Endothelial cell of umbilical vein (primary cell): ENCODE measurements around the gene SARS2. TPM values are rescaled to one million over a fixed set of nuclear protein-coding genes. Genes with fewer than 3 reads are reported as not detected.
A peak's percentile ranks its signal among the peaks of the same experiment; 100 is the strongest.

Experiments used
- BruUV-seq: library from RNA; stranded (reverse); fragments of 400-500 nt; replicated peaks from 2 replicates; lab custom pipeline; 2021; lab: Mats Ljungman, UMichigan
- CTCF ChIA-PET: fragments of 300-600, 350-600 bp; sonication (Branson Sonifier 250); formaldehyde crosslinking; loops from one replicate; lab custom pipeline; 2021; ENCODE audit warnings: antibody characterized with exemption, inconsistent platforms; lab: Charles Lee
- POLR2A ChIA-PET: fragments of 300-600, 350-600 bp; sonication (Branson Sonifier 250); formaldehyde crosslinking; loops from one replicate; lab custom pipeline; 2021; ENCODE audit warnings: antibody characterized with exemption, inconsistent platforms; lab: Charles Lee
- DNase-seq: peaks from one replicate; pipeline ENCODE4 v3.0.0-alpha.2; 2011; ENCODE audit warnings: low read depth, low spot score
- FAIRE-seq: peaks from 2 replicates; lab custom pipeline; 2011; peaks lifted over from hg19 to GRCh38; lab: Jason Lieb, UNC
- H2AFZ ChIP-seq: 2 replicates; pipeline ENCODE4 v1.6.0; 2012; ENCODE audit warnings: low read depth, low read length, control low read depth, inconsistent platforms
- H3K27ac ChIP-seq: 2 replicates; pipeline ENCODE4 v1.5.1; 2011; ENCODE audit warnings: low read depth, mild to moderate bottlenecking, control low read depth, low read length, moderate library complexity; ENCODE audit not compliant: insufficient read depth
- H3K27me3 ChIP-seq, 2 experiments: 2 replicates each; pipeline versions ENCODE4 v1.6.0 to v1.6.1; 2011; ENCODE audit warnings: low read length in 2 of 2, mixed read lengths in 1 of 2; ENCODE audit not compliant: control insufficient read depth in 2 of 2, insufficient read depth in 2 of 2
- H3K36me3 ChIP-seq, 2 experiments: 2 replicates in 1 of 2; 3 replicates in 1 of 2; pipeline ENCODE4 v1.5.1; 2011; ENCODE audit warnings: low read length in 2 of 2, mild to moderate bottlenecking in 1 of 2, moderate library complexity in 1 of 2; ENCODE audit not compliant: control insufficient read depth in 2 of 2, insufficient read depth in 2 of 2; ENCODE audit errors: extremely low read depth in 1 of 2
- H3K4me1 ChIP-seq: 3 replicates; pipeline ENCODE4 v1.5.1; 2011; ENCODE audit warnings: mild to moderate bottlenecking, low read length; ENCODE audit not compliant: control insufficient read depth, insufficient read depth; ENCODE audit errors: extremely low read depth
- H3K4me2 ChIP-seq: 2 replicates; pipeline ENCODE4 v1.6.1; 2011; ENCODE audit warnings: low read length, control low read depth, mixed read lengths; ENCODE audit not compliant: insufficient read depth
- H3K4me3 ChIP-seq, 3 experiments: fragments of 200-600 bp in 1 of 3; sonication (generic), shearing (Covaris generic) in 1 of 3; replicated peaks in 1 of 3; 2 replicates each; pipeline ENCODE4 v1.5.1; 2011 to 2016; ENCODE audit warnings: control low read depth in 3 of 3, low read length in 3 of 3, mild to moderate bottlenecking in 2 of 3, inconsistent platforms in 1 of 3, low read depth in 1 of 3, moderate library complexity in 1 of 3; ENCODE audit not compliant: insufficient read depth in 1 of 3
- H3K79me2 ChIP-seq: 2 replicates; pipeline ENCODE4 v1.6.0; 2012; ENCODE audit warnings: low read length, inconsistent platforms; ENCODE audit not compliant: control insufficient read depth, insufficient read depth
- H3K9ac ChIP-seq: replicated peaks from 2 replicates; pipeline ENCODE3; 2011; ENCODE audit warnings: low read length, control low read depth; ENCODE audit not compliant: insufficient read depth; ENCODE audit errors: extremely low read depth
- H3K9me1 ChIP-seq: replicated peaks from 3 replicates; pipeline ENCODE4 v1.6.0; 2011; ENCODE audit warnings: mild to moderate bottlenecking, low read length; ENCODE audit not compliant: control insufficient read depth, insufficient read depth; ENCODE audit errors: extremely low read depth
- H3K9me3 ChIP-seq: replicated peaks from 2 replicates; pipeline ENCODE4 v1.5.1; 2012; ENCODE audit warnings: low read length, inconsistent platforms; ENCODE audit not compliant: control insufficient read depth, insufficient read depth
- H4K20me1 ChIP-seq: replicated peaks from 2 replicates; pipeline ENCODE3; 2011; ENCODE audit warnings: mild to moderate bottlenecking, low read length; ENCODE audit not compliant: control insufficient read depth, insufficient read depth; ENCODE audit errors: extremely low read depth
- EZH2 ChIP-seq: IDR thresholded peaks from 2 replicates; pipeline ENCODE4 v1.6.1; 2012; ENCODE audit warnings: borderline replicate concordance, low read depth, mild to moderate bottlenecking, moderate library complexity, low read length, inconsistent platforms; ENCODE audit not compliant: severe bottlenecking
- FOS ChIP-seq: IDR thresholded peaks from 2 replicates; pipeline ENCODE4 v1.6.1; 2011; ENCODE audit warnings: mild to moderate bottlenecking, low read length, moderate library complexity, borderline replicate concordance; ENCODE audit not compliant: insufficient read depth
- GATA2 ChIP-seq: IDR thresholded peaks from 2 replicates; pipeline ENCODE4 v1.7.0; 2011; ENCODE audit warnings: low read depth, mild to moderate bottlenecking, moderate library complexity, mixed read lengths, low read length; ENCODE audit not compliant: insufficient read length, insufficient read depth
- JUN ChIP-seq: IDR thresholded peaks from 2 replicates; pipeline ENCODE4 v1.6.1; 2011; ENCODE audit warnings: borderline replicate concordance, low read depth; ENCODE audit not compliant: insufficient read length, insufficient read depth
- MYC ChIP-seq: IDR thresholded peaks from one replicate; pipeline ENCODE4 v1.6.1; 2011; ENCODE audit warnings: mild to moderate bottlenecking, low read depth, low read length
- POLR2A ChIP-seq: IDR thresholded peaks from 2 replicates; pipeline ENCODE4 v1.6.1; 2012; ENCODE audit warnings: low read depth, mild to moderate bottlenecking, control low read depth, low read length
- POLR2AphosphoS5 ChIP-seq: IDR thresholded peaks from 2 replicates; pipeline ENCODE4 v1.6.1; 2012; ENCODE audit warnings: low read depth, mild to moderate bottlenecking, control low read depth, low read length, moderate library complexity; ENCODE audit not compliant: insufficient read depth
- dilution Hi-C: fragments of 300-500 bp; cut with MboI; formaldehyde crosslinking; loops from one replicate; pipeline ENCODE4 v1.15.0; 2019; ENCODE audit warnings: low sequenced_read_pairs; ENCODE audit not compliant: extremely low pct_ligation_motif_present
- intact Hi-C: fragments of 100-400 bp; cut with micrococcal nuclease; formaldehyde crosslinking; loops from one replicate; pipeline ENCODE4 v1.10.0; 2022
- polyA plus RNA-seq, 4 experiments: library from polyadenylated mRNA; depleted of rRNA in 3 of 4; stranded (reverse) in 3 of 4; unstranded in 1 of 4; fragments of >200 nt; gene quantifications; 2 replicates each; pipeline versions ENCODE4 v1.2.1 to v1.2.3, GENCODE V29; 2011 to 2012; ENCODE audit warnings: missing spikeins in 1 of 4
- total RNA-seq: library from RNA; stranded (reverse); gene quantifications from 2 replicates; pipeline ENCODE4 v1.2.3, GENCODE V29; 2021
- TF ChIP-seq, protein P1 (sequence below), 2 donors: IDR thresholded peaks; 1 replicate in 1 of 2; 2 replicates in 1 of 2; pipeline ENCODE4 v1.5.1; 2011; ENCODE audit warnings: low read length in 2 of 2, mild to moderate bottlenecking in 2 of 2, moderate library complexity in 2 of 2, control low read depth in 1 of 2, inconsistent platforms in 1 of 2, low read depth in 1 of 2; ENCODE audit not compliant: insufficient read depth in 1 of 2; ENCODE audit errors: extremely low read depth in 1 of 2
- TF ChIP-seq, protein P2 (sequence below): IDR thresholded peaks from 2 replicates; pipeline ENCODE4 v1.6.1; 2011; ENCODE audit not compliant: insufficient read depth, insufficient read length

SARS2 gene
- total and polyA plus RNA-seq, 2 donors (not counting 3 experiments of a cell fraction or from before 2014, with no cell fraction given) = 40.3 to 43.7 TPM

DNA sequence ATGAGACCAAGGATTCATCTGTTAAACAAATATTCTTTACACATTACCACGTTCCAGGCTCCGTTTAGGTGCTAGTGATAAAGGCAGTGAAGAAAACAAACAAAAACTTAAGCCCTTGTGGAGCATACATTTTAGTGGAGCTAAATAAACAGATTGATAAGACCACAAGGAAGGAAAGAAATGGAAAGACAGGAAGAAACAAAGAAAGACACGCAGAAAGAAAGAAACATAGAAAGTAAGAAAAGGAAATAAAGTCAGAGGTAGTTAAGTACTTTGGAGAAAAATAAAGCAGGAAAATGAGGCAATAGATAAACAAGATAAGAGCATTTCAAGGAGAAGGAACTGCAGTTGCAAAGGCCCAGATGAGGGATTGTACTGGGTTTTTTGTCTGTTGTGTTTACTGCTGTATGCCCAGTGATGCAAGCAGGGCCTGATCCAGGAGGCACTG, 29.8 kb downstream of the SARS2 start:
- peak overlapping the region; percentile 73 to 83 (median 82) for H3K4me3 ChIP-seq
- dilution Hi-C loops = no loop called here
- H3K4me1 ChIP-seq = peaks cover 22% of the 10 kb centered on the region
- peaks cover 5% of the 10 kb centered on the region for H3K79me2 ChIP-seq
- CTCF ChIA-PET = interaction anchor here (0.6 to 2.4 kb wide), 12 partner anchors 11 to 539 kb away, joined by 3 to 16 read pairs (median 4); partner anchors contain the start of genes CCER2, MRPS12 and SARS2
- peak; percentile 74 for FAIRE-seq
- H3K27me3 ChIP-seq = no peaks in the 10 kb centered on the region
- peak overlapping the region; percentile 91 for H3K9ac ChIP-seq
- DNase-seq = peak; percentile 56
- H2AFZ ChIP-seq = peak overlapping the region; percentile 25
- H3K9me1 ChIP-seq = no peaks in the 10 kb centered on the region
- H4K20me1 ChIP-seq = no peaks in the 10 kb centered on the region
- H3K9me3 ChIP-seq = no peaks in the 10 kb centered on the region
- H3K4me2 ChIP-seq = peak overlapping the region; percentile 99
- peak overlapping the region; percentile 86 for H3K27ac ChIP-seq
- POLR2A ChIA-PET = interaction anchor here (0.6 kb wide), 1 partner anchor 322 kb away, joined by 3 read pairs; no protein-coding TSS in a partner anchor
- TF ChIP-seq EZH2 (no peak), MYC (no peak), POLR2AphosphoS5 (no peak), FOS (no peak), POLR2A (peak; percentile 17), JUN (no peak), GATA2 (peak; percentile 73)
- TF ChIP-seq, protein P1, sequence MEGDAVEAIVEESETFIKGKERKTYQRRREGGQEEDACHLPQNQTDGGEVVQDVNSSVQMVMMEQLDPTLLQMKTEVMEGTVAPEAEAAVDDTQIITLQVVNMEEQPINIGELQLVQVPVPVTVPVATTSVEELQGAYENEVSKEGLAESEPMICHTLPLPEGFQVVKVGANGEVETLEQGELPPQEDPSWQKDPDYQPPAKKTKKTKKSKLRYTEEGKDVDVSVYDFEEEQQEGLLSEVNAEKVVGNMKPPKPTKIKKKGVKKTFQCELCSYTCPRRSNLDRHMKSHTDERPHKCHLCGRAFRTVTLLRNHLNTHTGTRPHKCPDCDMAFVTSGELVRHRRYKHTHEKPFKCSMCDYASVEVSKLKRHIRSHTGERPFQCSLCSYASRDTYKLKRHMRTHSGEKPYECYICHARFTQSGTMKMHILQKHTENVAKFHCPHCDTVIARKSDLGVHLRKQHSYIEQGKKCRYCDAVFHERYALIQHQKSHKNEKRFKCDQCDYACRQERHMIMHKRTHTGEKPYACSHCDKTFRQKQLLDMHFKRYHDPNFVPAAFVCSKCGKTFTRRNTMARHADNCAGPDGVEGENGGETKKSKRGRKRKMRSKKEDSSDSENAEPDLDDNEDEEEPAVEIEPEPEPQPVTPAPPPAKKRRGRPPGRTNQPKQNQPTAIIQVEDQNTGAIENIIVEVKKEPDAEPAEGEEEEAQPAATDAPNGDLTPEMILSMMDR (IDR thresholded peaks at IDR 0.05; ENCODE audit: extremely low read depth in 1 of 2, insufficient read depth in 1 of 2, low read depth in 1 of 2, low read length in 2 of 2) = no peak
- TF ChIP-seq, protein P2, sequence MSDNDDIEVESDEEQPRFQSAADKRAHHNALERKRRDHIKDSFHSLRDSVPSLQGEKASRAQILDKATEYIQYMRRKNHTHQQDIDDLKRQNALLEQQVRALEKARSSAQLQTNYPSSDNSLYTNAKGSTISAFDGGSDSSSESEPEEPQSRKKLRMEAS = no peak
- intact Hi-C loops = no loop called here
- BruUV-seq = no TSS peak
- H3K36me3 ChIP-seq = peaks cover 0 to 11% of the 10 kb centered on the region in 2 experiments
